Measurements from ENCODE around the gene GUK1. TPM values are rescaled to one million over a fixed set of nuclear protein-coding genes. Genes with fewer than 3 reads are reported as not detected.
A peak's percentile ranks its signal among the peaks of the same experiment; 100 is the strongest.

Gene GUK1
- total RNA-seq, 4 donors from 2014 or later: 206 to 232 (median 224) TPM

GRCh38 chr1:228102791-228103620 is 37.1 kb upstream of the GUK1 start, which contains the start of gene C1orf35:
Gene C1orf35 (minus strand): TSS chr1:228103325. CDS start chr1:228103227, 98 bp downstream.
- H3K36me3 ChIP-seq: peaks cover 0 to 49% (median 0%) of the 10 kb centered on the region in 3 donors
- H3K9me3 ChIP-seq: no peaks in the 10 kb centered on the region
- H3K27ac ChIP-seq: peak within 1 kb of the TSS; percentile 92 to 94 (median 92)
- peaks cover 4 to 27% (median 9%) of the 10 kb centered on the region in 4 donors for H3K4me1 ChIP-seq
- peak within 1 kb of the TSS; percentile 79 to 92 (median 82) for H3K4me3 ChIP-seq
- peak in 1 of 6 experiments; percentile 7 for TF ChIP-seq CTCF (IDR thresholded peaks at IDR 0.05)
- peak; percentile 44 for TF ChIP-seq POLR2A (IDR thresholded peaks at IDR 0.05)
- no peaks in the 10 kb centered on the region for H3K27me3 ChIP-seq
- DNase-seq: peak; percentile 90 to 97 (median 94)

- Histone ChIP-seq H3K4me1 (peaks cover 4 to 36% (median 17%) of the 10 kb centered on the region in 4 donors), H3K36me3 (peaks cover 0 to 34% (median 0%) of the 10 kb centered on the region in 3 donors), H3K4me3 (no peak overlapping the region), H3K27me3 (no peaks in the 10 kb centered on the region), H3K9me3 (no peaks in the 10 kb centered on the region), H3K27ac (no peak overlapping the region)
- DNase-seq: no peak
- TF ChIP-seq POLR2A (IDR thresholded peaks at IDR 0.05): no peak
- no peak for TF ChIP-seq CTCF (IDR thresholded peaks at IDR 0.05)
These were observed 35.4 kb upstream of the GUK1 start for GRCh38 chr1:228104526-228105269.

GRCh38 chr1:228105270-228105995 is 34.6 kb upstream of the GUK1 start:
- Histone ChIP-seq H3K4me3 (no peak overlapping the region), H3K4me1 (peaks cover 4 to 43% (median 19%) of the 10 kb centered on the region in 4 donors), H3K9me3 (no peaks in the 10 kb centered on the region), H3K36me3 (peaks cover 0 to 28% (median 0%) of the 10 kb centered on the region in 3 donors), H3K27ac (no peak overlapping the region), H3K27me3 (no peaks in the 10 kb centered on the region)
- no peak for DNase-seq
- no peak for TF ChIP-seq POLR2A (IDR thresholded peaks at IDR 0.05)

- Histone ChIP-seq H3K27me3 (no peaks in the 10 kb centered on the region), H3K4me1 (peaks cover 4 to 43% (median 19%) of the 10 kb centered on the region in 4 donors), H3K36me3 (peaks cover 0 to 22% (median 0%) of the 10 kb centered on the region in 3 donors), H3K9me3 (no peaks in the 10 kb centered on the region), H3K27ac (no peak overlapping the region), H3K4me3 (no peak overlapping the region)
- TF ChIP-seq POLR2A (IDR thresholded peaks at IDR 0.05): no peak
- DNase-seq: no peak
These were observed 33.9 kb upstream of the GUK1 start for GRCh38 chr1:228105996-228106799.

GRCh38 chr1:228106800-228107054 is 33.4 kb upstream of the GUK1 start:
- no peak for DNase-seq
- TF ChIP-seq CTCF (IDR thresholded peaks at IDR 0.05): no peak
- no peak for TF ChIP-seq POLR2A (IDR thresholded peaks at IDR 0.05)
- no peak overlapping the region for H3K27ac ChIP-seq
- H3K4me3 ChIP-seq: no peak overlapping the region
- H3K36me3 ChIP-seq: peaks cover 0 to 22% (median 0%) of the 10 kb centered on the region in 3 donors
- H3K27me3 ChIP-seq: no peaks in the 10 kb centered on the region
- no peaks in the 10 kb centered on the region for H3K9me3 ChIP-seq
- peaks cover under 1 to 38% (median 19%) of the 10 kb centered on the region in 4 donors for H3K4me1 ChIP-seq

GRCh38 chr1:228107636-228108035 is 32.4 kb upstream of the GUK1 start:
- Histone ChIP-seq H3K27ac (peak overlapping the region in 1 of 4 donors; percentile 92), H3K27me3 (no peaks in the 10 kb centered on the region), H3K9me3 (no peaks in the 10 kb centered on the region), H3K4me1 (peaks cover 0 to 33% (median 13%) of the 10 kb centered on the region in 4 donors), H3K36me3 (peaks cover 0 to 22% (median 0%) of the 10 kb centered on the region in 3 donors), H3K4me3 (no peak overlapping the region)
- peak in 1 of 3 donors; percentile 11 for DNase-seq
- no peak for TF ChIP-seq CTCF (IDR thresholded peaks at IDR 0.05)

All from Peyer's patch (tissue), 4 donors.